ENCODE data around the gene CAPN9.

The CAPN9 gene

DNA sequence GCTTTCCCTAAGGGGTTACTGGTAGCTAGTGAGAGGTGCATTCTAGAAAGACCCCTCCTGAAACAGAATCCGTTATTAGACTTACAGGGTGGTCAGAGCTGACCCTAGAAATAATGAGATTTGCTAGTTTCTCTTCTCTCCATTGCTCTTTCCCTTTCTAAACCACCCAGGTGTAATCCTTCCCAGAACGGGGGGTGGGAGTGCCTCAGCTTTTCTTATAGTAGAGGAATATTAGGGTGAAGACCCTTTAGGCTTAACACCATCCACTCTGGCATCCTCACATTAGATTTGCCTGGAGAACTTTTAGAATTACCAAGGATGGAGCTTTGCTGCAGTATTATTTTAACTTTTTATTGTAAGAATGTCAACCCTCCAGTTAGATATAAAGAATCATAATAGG, 49.4 kb downstream of the CAPN9 start:
- TF ChIP-seq, protein P1, sequence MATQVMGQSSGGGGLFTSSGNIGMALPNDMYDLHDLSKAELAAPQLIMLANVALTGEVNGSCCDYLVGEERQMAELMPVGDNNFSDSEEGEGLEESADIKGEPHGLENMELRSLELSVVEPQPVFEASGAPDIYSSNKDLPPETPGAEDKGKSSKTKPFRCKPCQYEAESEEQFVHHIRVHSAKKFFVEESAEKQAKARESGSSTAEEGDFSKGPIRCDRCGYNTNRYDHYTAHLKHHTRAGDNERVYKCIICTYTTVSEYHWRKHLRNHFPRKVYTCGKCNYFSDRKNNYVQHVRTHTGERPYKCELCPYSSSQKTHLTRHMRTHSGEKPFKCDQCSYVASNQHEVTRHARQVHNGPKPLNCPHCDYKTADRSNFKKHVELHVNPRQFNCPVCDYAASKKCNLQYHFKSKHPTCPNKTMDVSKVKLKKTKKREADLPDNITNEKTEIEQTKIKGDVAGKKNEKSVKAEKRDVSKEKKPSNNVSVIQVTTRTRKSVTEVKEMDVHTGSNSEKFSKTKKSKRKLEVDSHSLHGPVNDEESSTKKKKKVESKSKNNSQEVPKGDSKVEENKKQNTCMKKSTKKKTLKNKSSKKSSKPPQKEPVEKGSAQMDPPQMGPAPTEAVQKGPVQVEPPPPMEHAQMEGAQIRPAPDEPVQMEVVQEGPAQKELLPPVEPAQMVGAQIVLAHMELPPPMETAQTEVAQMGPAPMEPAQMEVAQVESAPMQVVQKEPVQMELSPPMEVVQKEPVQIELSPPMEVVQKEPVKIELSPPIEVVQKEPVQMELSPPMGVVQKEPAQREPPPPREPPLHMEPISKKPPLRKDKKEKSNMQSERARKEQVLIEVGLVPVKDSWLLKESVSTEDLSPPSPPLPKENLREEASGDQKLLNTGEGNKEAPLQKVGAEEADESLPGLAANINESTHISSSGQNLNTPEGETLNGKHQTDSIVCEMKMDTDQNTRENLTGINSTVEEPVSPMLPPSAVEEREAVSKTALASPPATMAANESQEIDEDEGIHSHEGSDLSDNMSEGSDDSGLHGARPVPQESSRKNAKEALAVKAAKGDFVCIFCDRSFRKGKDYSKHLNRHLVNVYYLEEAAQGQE (IDR thresholded peaks at IDR 0.05; ENCODE audit: low read depth): no peak
- TF ChIP-seq EGR1 (IDR thresholded peaks at IDR 0.05) (no peak), EP300 (IDR thresholded peaks at IDR 0.05; ENCODE audit: borderline replicate concordance) (no peak), TAF1 (IDR thresholded peaks at IDR 0.05; ENCODE audit: low read depth) (no peak), TCF12 (IDR thresholded peaks at IDR 0.05; ENCODE audit: low read depth) (no peak), NFIC (IDR thresholded peaks at IDR 0.05) (no peak), RAD21 (IDR thresholded peaks at IDR 0.05; ENCODE audit: low read depth) (no peak), ZBTB7A (IDR thresholded peaks at IDR 0.05; ENCODE audit: low read depth) (no peak), CREB1 (IDR thresholded peaks at IDR 0.05; ENCODE audit: low read depth) (no peak), YY1 (IDR thresholded peaks at IDR 0.05; ENCODE audit: low read depth) (no peak), FOXM1 (IDR thresholded peaks at IDR 0.05; ENCODE audit: borderline replicate concordance, low read depth) (no peak), TEAD4 (IDR thresholded peaks at IDR 0.05) (no peak), CEBPB (IDR thresholded peaks at IDR 0.05) (no peak)
- TF ChIP-seq, protein P2, sequence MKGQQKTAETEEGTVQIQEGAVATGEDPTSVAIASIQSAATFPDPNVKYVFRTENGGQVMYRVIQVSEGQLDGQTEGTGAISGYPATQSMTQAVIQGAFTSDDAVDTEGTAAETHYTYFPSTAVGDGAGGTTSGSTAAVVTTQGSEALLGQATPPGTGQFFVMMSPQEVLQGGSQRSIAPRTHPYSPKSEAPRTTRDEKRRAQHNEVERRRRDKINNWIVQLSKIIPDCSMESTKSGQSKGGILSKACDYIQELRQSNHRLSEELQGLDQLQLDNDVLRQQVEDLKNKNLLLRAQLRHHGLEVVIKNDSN (IDR thresholded peaks at IDR 0.05): no peak
- TF ChIP-seq, protein P3, sequence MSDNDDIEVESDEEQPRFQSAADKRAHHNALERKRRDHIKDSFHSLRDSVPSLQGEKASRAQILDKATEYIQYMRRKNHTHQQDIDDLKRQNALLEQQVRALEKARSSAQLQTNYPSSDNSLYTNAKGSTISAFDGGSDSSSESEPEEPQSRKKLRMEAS (IDR thresholded peaks at IDR 0.05): no peak

DNA sequence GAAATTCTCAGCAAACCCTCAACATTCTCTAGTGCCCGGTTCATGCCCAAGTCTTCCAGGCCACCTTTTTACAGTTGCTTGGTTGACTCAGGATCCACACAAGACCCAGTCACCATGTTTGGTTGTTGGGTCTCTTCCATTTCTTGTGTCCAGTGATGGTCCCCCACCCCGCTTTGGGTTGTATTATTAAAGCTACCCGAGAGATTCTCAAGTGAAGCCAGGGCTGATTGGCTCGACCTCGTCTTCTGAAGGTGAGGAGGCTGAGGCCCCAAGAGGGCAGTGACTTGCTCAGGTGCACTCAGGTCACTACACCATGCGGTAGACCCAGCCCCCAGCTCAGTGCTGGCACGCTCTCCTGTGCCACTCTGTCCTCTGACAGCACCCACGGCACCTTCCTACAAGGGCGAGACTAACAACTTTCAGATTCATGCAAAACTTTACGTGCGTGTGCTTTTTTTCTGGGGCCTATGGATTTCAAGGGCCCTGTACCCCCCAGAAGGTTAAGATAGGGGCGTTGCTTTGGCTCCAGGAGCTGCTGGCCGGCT, 50.3 kb downstream of the CAPN9 start:
- TF ChIP-seq EGR1 (IDR thresholded peaks at IDR 0.05): no peak
- TF ChIP-seq, protein P1 (IDR thresholded peaks at IDR 0.05; ENCODE audit: low read depth): no peak
- no peak for TF ChIP-seq TEAD4 (IDR thresholded peaks at IDR 0.05)
- TF ChIP-seq, protein P2 (IDR thresholded peaks at IDR 0.05): no peak
- TF ChIP-seq FOXM1 (IDR thresholded peaks at IDR 0.05; ENCODE audit: borderline replicate concordance, low read depth): no peak
- no peak for TF ChIP-seq TCF12 (IDR thresholded peaks at IDR 0.05; ENCODE audit: low read depth)
- TF ChIP-seq, protein P3 (IDR thresholded peaks at IDR 0.05): no peak

DNA sequence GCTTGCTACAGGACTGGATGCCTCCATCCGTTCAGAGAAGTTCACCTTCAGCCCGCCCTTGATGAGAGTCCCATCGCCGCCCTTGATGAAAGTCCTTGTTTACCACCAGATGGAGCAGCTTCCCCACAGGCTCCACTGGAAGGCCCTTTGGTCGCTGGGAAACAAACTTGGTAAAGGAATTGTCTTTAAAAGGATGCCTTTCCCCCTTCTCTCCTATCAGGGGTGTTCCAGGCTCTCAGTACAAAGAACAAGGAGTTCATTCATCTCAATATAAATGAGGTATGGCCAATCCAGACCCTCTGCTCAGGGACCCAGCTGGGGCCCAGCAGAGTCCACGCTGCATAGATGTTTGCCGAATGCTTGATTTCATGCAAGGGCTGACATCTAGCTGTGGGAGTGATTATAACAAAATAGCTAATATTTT, 50.8 kb downstream of the CAPN9 start:
- peak; percentile 75 for TF ChIP-seq RAD21 (IDR thresholded peaks at IDR 0.05; ENCODE audit: low read depth)
- no peak for TF ChIP-seq TAF1 (IDR thresholded peaks at IDR 0.05; ENCODE audit: low read depth)

DNA sequence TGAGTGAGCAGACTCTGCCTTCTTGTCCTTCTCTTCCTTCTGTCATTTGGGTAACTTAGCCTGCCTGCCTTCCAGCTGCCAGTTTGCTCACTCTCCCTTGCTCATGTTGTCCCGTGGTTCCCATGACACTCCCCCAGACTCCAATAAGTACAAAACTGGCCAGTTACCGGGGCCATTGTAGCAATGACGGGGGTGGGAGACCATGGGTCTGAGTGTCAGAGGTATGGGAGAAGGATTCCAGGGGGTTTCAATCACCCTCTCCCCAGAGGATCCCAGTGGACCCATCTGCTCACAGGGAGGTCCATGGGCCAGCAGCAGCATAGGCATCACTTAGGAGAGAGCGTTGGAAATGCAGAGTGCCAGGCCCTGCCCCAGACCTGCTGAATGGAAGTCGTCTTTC, 51.3 kb downstream of the CAPN9 start:
- TF ChIP-seq TEAD4 (IDR thresholded peaks at IDR 0.05) (no peak), ZBTB7A (IDR thresholded peaks at IDR 0.05; ENCODE audit: low read depth) (no peak), CREB1 (IDR thresholded peaks at IDR 0.05; ENCODE audit: low read depth) (no peak), EP300 (IDR thresholded peaks at IDR 0.05; ENCODE audit: borderline replicate concordance) (no peak), EGR1 (IDR thresholded peaks at IDR 0.05) (no peak), FOXM1 (IDR thresholded peaks at IDR 0.05; ENCODE audit: borderline replicate concordance, low read depth) (no peak), TAF1 (IDR thresholded peaks at IDR 0.05; ENCODE audit: low read depth) (no peak), NFIC (IDR thresholded peaks at IDR 0.05) (no peak), YY1 (IDR thresholded peaks at IDR 0.05; ENCODE audit: low read depth) (no peak), CEBPB (IDR thresholded peaks at IDR 0.05) (no peak), TCF12 (IDR thresholded peaks at IDR 0.05; ENCODE audit: low read depth) (no peak), RAD21 (IDR thresholded peaks at IDR 0.05; ENCODE audit: low read depth) (no peak)
- TF ChIP-seq, protein P1 (IDR thresholded peaks at IDR 0.05; ENCODE audit: low read depth): no peak
- TF ChIP-seq, protein P3 (IDR thresholded peaks at IDR 0.05): no peak
- TF ChIP-seq, protein P2 (IDR thresholded peaks at IDR 0.05): no peak

Data from Ishikawa (cell line).